Skeletal muscle tissue (tissue), 4 donors: ENCODE measurements around the gene CTSL. TPM values are rescaled to one million over a fixed set of nuclear protein-coding genes. Genes with fewer than 3 reads are reported as not detected.
"Not testable (repeated sequence)": the region's sequence is repeated elsewhere in the genome, so short reads cannot be mapped to it uniquely, and the experiment has no call there.

Source experiments
- H3K27ac ChIP-seq: one replicate; pipeline ENCODE4 v1.7.0; 2013; ENCODE audit warnings: mild to moderate bottlenecking, low read depth, low read length, inconsistent platforms
- H3K27me3 ChIP-seq, 3 donors: one replicate each; pipeline ENCODE4 v1.7.0; 2013; ENCODE audit warnings: low read length in 3 of 3; ENCODE audit not compliant: control insufficient read depth in 3 of 3, insufficient read depth in 3 of 3
- H3K36me3 ChIP-seq, 3 donors: one replicate each; pipeline ENCODE4 v1.7.0; 2013; ENCODE audit warnings: low read length in 3 of 3; ENCODE audit not compliant: control insufficient read depth in 3 of 3, insufficient read depth in 3 of 3
- H3K4me1 ChIP-seq, 3 donors: one replicate each; pipeline ENCODE4 v1.7.0; 2013; ENCODE audit warnings: low read length in 3 of 3, mild to moderate bottlenecking in 3 of 3; ENCODE audit not compliant: control insufficient read depth in 3 of 3, insufficient read depth in 3 of 3
- H3K4me3 ChIP-seq, 3 donors: one replicate each; pipeline ENCODE4 v1.7.0; 2013; ENCODE audit warnings: low read length in 3 of 3
- H3K9ac ChIP-seq, 3 donors: one replicate each; pipeline ENCODE4 v1.7.0; 2013; ENCODE audit warnings: low read length in 3 of 3, mild to moderate bottlenecking in 3 of 3, moderate library complexity in 2 of 3, low read depth in 1 of 3
- H3K9me3 ChIP-seq, 3 donors: one replicate each; pipeline ENCODE4 v1.7.0; 2013; ENCODE audit warnings: low read length in 3 of 3; ENCODE audit not compliant: control insufficient read depth in 3 of 3
- total RNA-seq: library from RNA; depleted of rRNA; stranded (reverse); fragments of >200 nt; gene quantifications from one replicate; pipeline ENCODE4 v1.2.3, GENCODE V29; 2014
- donor health status: Osteomylitis.

The CTSL gene
- total RNA-seq, 1 donor from 2014 or later, result 45.9 TPM

DNA sequence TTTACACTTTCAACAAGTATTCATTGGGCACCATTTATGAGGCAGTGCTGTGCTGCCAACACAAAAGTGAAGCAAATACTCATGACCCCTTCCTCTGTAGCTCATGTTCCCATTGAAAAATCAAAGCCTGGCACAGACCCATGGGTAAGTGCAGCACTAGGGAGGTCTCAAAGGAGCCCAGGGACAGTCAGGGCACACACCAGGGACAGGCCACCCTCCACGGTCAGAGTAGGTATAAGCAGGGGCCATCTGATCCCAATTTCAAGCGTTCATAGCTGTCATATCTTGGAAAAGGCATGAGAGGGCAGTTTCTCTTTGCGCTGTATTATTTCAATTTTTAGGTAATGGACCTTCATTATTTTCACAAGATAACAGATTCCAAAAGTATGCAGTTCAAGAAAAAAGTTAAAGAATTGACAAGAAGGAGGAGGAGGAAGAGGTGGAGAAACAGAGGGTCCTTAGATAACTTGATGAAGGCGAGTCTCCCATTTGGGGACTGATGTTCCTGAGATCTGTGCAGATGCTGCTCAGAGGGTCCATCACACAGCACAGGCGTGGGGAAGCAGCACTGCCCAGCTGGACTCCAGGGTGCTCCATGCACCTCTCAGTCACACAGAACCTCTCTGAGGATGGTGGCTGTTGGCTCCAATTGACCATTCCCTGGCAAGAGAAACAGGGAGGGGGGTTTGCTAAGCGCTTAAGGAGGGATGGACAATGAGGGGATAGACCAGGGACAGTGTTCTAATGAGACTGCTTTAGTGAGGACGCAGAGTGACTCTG is 7.5 kb downstream of the CTSL start:
- Histone ChIP-seq H3K36me3 (peaks cover 22 to 31% (median 23%) of the 10 kb centered on the region in 3 donors), H3K9me3 (no peaks in the 10 kb centered on the region)

DNA sequence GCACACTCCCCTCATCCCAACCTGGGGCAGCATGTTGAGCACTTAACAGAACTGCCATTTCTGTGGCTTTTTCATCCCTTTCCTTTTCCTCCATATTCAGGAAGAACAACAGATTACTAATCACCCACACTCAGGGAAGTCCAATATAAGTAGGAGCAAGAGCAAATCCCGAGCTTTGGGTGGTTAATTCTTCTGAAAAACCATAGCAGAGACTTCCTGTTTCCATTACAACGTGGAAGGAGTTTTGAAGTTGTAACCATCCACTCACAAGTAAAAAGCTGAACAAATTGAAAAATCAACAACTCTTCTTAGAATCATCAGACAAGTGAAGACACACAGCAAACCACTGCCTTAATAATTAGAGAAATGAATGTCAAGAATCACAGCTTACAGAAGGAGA is 8.2 kb downstream of the CTSL start:
- peaks cover 17 to 25% (median 17%) of the 10 kb centered on the region in 3 donors for H3K36me3 ChIP-seq
- no peaks in the 10 kb centered on the region for H3K9me3 ChIP-seq
- no peak overlapping the region for H3K27ac ChIP-seq
- H3K27me3 ChIP-seq, result no peaks in the 10 kb centered on the region
- no peak overlapping the region for H3K9ac ChIP-seq
- H3K4me3 ChIP-seq, result no peak overlapping the region
- H3K4me1 ChIP-seq, result no peaks in the 10 kb centered on the region

More for the DNA sequence above, 7.5 kb downstream of the CTSL start:
- Histone ChIP-seq H3K27ac (no peak overlapping the region), H3K27me3 (no peaks in the 10 kb centered on the region), H3K4me1 (peaks cover 0 to 4% (median 0%) of the 10 kb centered on the region in 3 donors), H3K9ac (no peak overlapping the region), H3K4me3 (no peak overlapping the region)

DNA sequence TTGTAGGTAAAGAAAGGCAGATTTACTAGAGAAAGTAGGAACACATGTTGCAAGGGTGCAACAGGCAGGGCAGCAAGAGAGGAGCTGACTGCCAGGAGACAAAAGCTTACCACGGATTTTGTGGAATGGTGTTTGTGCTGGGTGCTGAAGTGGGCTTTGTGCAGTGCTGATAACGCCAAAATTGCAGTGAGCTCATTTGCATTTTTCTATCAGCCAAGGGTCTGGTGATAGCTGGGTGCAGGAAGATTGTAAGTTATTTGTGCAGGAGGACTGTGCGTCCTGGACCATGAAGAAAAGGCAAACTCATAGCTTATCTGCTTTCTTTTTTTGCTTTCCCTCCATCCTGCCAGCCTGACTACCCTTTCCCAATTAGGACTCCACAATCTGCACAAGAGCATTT is 13.6 kb downstream of the CTSL start:
- no peaks in the 10 kb centered on the region for H3K36me3 ChIP-seq
- no peak overlapping the region for H3K27ac ChIP-seq
- H3K9ac ChIP-seq, result no peak overlapping the region
- peaks cover 0 to 7% (median 2%) of the 10 kb centered on the region in 3 donors for H3K9me3 ChIP-seq
- H3K27me3 ChIP-seq, result no peaks in the 10 kb centered on the region
- H3K4me1 ChIP-seq, result no peaks in the 10 kb centered on the region
- H3K4me3 ChIP-seq, result no peak overlapping the region

DNA sequence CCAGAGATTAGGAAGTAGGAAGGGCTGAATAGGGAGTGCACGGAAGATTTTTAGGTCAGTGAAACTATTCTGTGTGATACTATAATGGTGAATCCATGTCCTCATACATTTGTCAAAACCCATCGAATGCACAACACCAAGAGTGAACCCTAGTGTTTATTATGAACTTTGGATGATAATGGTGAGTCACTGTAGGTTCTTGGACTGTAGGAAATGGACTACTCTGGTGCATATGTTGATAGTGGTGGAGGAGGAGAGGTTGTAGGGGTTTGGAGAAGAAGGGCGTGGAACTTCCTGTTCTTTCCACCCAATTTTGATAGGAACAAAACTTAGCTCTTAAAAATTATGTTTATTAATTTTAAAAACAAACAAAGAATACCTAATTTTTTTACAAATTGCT is 14.3 kb downstream of the CTSL start:
- no peaks in the 10 kb centered on the region for H3K36me3 ChIP-seq
- H3K9ac ChIP-seq, result no peak overlapping the region
- H3K4me3 ChIP-seq, result no peak overlapping the region
- no peak overlapping the region for H3K27ac ChIP-seq
- H3K9me3 ChIP-seq, result peaks cover 0 to 7% (median 2%) of the 10 kb centered on the region in 3 donors
- H3K4me1 ChIP-seq, result no peaks in the 10 kb centered on the region
- no peaks in the 10 kb centered on the region for H3K27me3 ChIP-seq

DNA sequence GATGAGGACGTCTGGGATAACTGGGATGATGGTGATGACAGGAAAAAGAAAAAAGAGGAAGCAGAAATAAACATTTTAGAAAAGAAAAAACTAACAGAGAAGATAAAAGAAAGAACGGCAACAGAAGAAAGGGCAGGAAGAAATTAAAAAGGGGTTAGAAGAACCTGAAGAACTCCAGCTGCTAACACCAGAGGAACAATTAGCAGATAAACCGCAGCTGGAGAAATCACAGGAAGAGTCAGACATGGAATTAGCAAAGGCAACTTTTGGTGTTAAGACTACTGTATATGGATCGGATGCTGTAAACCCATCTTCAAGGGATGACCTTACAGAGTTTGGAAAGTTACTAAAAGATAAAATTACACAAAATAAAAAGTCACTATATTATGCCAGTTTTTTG is 15.4 kb downstream of the CTSL start:
- no peaks in the 10 kb centered on the region for H3K36me3 ChIP-seq
- peaks cover 0 to 7% (median 2%) of the 10 kb centered on the region in 3 donors for H3K9me3 ChIP-seq
- H3K4me3 ChIP-seq, result no peak overlapping the region
- H3K27ac ChIP-seq, result no peak overlapping the region
- H3K4me1 ChIP-seq, result no peaks in the 10 kb centered on the region
- H3K27me3 ChIP-seq, result no peaks in the 10 kb centered on the region
- H3K9ac ChIP-seq, result no peak overlapping the region

DNA sequence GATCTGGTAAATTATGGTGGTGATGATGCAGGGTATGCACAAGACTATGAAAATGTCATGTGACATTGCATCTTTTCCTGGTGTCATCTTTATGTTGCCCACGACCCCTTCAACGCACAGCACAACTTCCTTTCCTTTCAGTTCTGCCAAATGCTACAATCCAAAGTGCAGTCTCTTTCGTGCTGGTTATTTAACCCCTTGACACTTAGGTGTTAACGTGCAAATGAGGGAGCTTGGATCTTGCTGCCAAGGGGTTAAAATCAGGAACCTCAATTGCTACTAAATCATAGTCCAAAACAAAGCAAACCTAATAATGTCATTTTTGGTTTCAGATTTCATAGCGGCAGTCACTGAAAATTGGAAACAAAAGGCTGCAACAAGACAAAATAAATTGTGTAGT is 16.0 kb downstream of the CTSL start:
- no peaks in the 10 kb centered on the region for H3K4me1 ChIP-seq
- no peaks in the 10 kb centered on the region for H3K36me3 ChIP-seq
- no peaks in the 10 kb centered on the region for H3K27me3 ChIP-seq

DNA sequence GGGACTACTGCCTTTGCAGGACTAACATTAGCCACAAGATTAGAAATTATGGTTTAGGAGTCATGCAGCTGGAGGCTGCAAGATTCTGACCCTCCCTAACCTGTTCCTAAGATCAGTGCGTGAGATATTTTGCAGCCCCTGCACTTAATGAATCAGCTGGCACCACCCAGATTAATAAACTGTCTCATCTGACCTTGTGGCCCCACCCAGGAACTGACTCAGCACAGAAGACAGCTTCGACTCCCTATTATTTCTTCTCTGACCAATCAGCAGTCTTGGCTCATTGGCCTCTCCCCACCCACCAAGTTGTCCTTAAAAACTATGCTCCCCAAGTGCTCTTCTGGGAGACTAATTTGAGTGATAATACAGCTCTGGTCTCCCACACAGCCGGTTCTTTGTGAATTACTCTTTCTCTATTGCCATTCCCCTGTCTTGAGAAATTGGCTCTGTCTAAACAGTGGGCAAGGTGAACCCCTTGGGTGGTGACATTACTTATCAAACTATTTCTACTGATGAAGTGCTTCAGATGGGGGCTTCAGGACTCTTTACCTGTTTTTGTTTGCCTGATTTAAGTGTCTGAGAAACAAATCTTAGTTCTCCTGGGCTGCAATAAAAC is 17.0 kb downstream of the CTSL start:
- Histone ChIP-seq H3K27me3 (peaks cover 0 to 5% (median 4%) of the 10 kb centered on the region in 3 donors), H3K9ac (no peak overlapping the region), H3K4me1 (no peaks in the 10 kb centered on the region), H3K36me3 (no peaks in the 10 kb centered on the region), H3K9me3 (peaks cover 0 to 7% (median 2%) of the 10 kb centered on the region in 3 donors), H3K27ac (no peak overlapping the region), H3K4me3 (no peak overlapping the region)

More for the DNA sequence above, 16.0 kb downstream of the CTSL start:
- H3K4me3 ChIP-seq, result no peak overlapping the region
- H3K27ac ChIP-seq, result no peak overlapping the region
- H3K9ac ChIP-seq, result no peak overlapping the region
- H3K9me3 ChIP-seq, result peaks cover 0 to 7% (median 2%) of the 10 kb centered on the region in 3 donors

DNA sequence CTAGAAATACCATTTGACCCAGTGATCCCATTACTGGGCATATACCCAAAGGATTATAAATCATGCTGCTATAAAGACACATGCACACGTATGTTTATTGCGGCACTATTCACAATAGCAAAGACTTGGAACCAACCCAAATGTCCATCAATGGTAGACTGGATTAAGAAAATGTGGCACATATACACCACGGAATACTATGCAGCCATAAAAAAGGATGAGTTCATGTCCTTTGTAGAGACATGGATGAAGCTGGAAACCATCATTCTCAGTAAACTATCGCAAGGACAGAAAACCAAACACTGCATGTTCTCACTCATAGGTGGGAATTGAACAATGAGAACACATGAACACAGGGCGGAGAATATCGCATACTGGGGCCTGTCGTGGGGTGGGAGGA is 18.3 kb downstream of the CTSL start:
- H3K36me3 ChIP-seq, H3K4me1 ChIP-seq, H3K27me3 ChIP-seq, H3K9me3 ChIP-seq, H3K4me3 ChIP-seq, H3K9ac ChIP-seq, H3K27ac ChIP-seq: not testable (repeated sequence)

DNA sequence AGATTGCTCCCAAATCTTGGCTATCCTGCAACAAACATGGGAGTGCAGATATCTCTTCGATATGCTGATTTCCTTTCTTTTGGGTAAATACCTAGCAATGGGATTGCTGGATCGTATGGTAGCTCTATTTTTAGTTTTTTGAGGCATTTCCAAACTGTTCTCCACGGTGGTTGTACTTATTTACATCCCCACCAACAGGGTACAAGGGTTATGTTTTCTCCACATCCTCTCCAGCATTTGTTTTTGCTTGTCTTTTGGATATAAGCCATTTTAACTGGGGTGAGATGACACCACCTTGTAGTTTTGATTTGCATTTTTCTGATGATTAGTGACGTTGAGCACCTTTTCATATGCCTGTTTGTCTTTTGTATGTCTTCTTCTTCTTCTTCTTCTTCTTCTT is 20.3 kb downstream of the CTSL start:
- Histone ChIP-seq H3K27ac (no peak overlapping the region), H3K4me1 (no peaks in the 10 kb centered on the region), H3K9me3 (peaks cover 0 to 7% (median 2%) of the 10 kb centered on the region in 3 donors), H3K36me3 (no peaks in the 10 kb centered on the region), H3K4me3 (no peak overlapping the region), H3K9ac (no peak overlapping the region), H3K27me3 (peaks cover 0 to 5% (median 4%) of the 10 kb centered on the region in 3 donors)

DNA sequence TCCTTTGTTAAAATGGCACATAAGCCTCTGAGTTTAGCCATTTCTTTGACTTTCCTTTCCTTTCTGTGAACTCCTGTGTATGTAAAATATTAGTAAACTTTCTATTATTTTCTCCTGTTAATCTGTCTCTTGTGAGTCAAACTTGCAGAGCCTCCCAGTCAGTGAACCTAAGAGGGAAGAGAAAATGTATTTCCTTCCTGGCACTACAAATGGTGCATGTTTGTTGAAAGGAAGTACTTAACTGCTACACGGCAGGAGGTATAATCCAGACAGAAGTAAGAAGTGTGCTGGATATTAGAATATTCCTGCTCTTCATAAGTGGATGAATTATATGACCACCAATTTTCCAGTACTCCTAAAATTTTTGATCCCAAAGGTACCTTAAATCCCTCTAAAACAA is 23.0 kb downstream of the CTSL start:
- no peak overlapping the region for H3K27ac ChIP-seq
- no peak overlapping the region for H3K9ac ChIP-seq
- H3K9me3 ChIP-seq, result peaks cover 0 to 3% (median 2%) of the 10 kb centered on the region in 3 donors
- no peak overlapping the region for H3K4me3 ChIP-seq
- H3K4me1 ChIP-seq, result no peaks in the 10 kb centered on the region
- no peaks in the 10 kb centered on the region for H3K36me3 ChIP-seq
- peaks cover 0 to 5% (median 4%) of the 10 kb centered on the region in 3 donors for H3K27me3 ChIP-seq
